Osteoblast (primary cell): ENCODE results near the gene CFAP161. TPM values are rescaled to one million over a fixed set of nuclear protein-coding genes. Genes with fewer than 3 reads are reported as not detected.

Experiments used
- total RNA-seq: library from RNA; depleted of rRNA; stranded (reverse); fragments of >200 nt; gene quantifications from 2 replicates; pipeline ENCODE4 v1.2.3, GENCODE V29; 2012

CFAP161 gene
- total RNA-seq, 1 donor: under 0.01 TPM

Other genes starting within 250 kb of the CFAP161 start
- gene MESD, start 144.5 kb upstream of the CFAP161 start, total RNA-seq: 16.6 and 18.6 TPM in 2 replicates
- gene TLNRD1, start 133.3 kb upstream of the CFAP161 start, total RNA-seq: 7.1 and 7.6 TPM in 2 replicates
- 6.5 and 7.1 TPM in 2 replicates for gene IL16, start 62.6 kb downstream of the CFAP161 start, total RNA-seq
- 5.9 and 6.5 TPM in 2 replicates for gene STARD5, start 189.9 kb downstream of the CFAP161 start, total RNA-seq
- gene TMC3, start 239.9 kb downstream of the CFAP161 start, total RNA-seq: not detected in 2 replicates